Measurements from ENCODE around the gene PCBP4. TPM values are rescaled to one million over a fixed set of nuclear protein-coding genes. Genes with fewer than 3 reads are reported as not detected.

PCBP4 gene
- total RNA-seq, 1 donor = 22.4 TPM

DNA sequence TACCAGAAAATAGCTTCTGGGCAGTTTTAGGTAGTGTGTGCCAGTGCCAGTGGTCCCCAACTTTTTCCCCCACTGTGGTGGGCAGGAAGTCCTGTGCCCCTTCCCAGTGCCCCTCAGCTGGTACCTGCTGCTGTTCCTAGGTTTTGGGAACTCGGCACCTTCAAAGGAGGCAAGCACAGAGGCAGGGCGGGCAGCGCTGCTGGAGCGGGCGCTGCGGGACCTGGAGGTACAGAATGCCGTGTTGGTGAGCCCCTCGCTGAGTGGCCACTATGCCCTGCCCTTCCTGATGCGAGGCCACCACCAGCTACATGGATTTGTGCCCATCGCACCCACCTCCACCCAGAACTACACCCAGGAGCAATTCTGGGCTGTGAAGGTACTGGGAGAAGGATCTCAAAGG is 13.0 kb upstream of the PCBP4 start:
- Histone ChIP-seq H3K4me3 (ENCODE audit: insufficient read depth, low read length) (no peak overlapping the region), H2AFZ (ENCODE audit: low read length) (no peak overlapping the region), H3K9me3 (ENCODE audit: low read depth, low read length) (no peaks in the 10 kb centered on the region), H3K4me2 (ENCODE audit: insufficient read depth, low read length) (no peak overlapping the region), H3K36me3 (ENCODE audit: insufficient read depth, low read length) (no peaks in the 10 kb centered on the region), H3K4me1 (ENCODE audit: insufficient read depth, low read length) (peaks cover 28% of the 10 kb centered on the region), H3K79me2 (ENCODE audit: insufficient read depth, low read length) (peaks cover 24% of the 10 kb centered on the region), H4K20me1 (ENCODE audit: insufficient read depth, low read length) (peaks cover 9% of the 10 kb centered on the region), H3K27me3 (ENCODE audit: insufficient read depth, low read length) (no peaks in the 10 kb centered on the region), H3K27ac (ENCODE audit: low read depth, low read length) (no peak overlapping the region)
- TF ChIP-seq, protein P1, sequence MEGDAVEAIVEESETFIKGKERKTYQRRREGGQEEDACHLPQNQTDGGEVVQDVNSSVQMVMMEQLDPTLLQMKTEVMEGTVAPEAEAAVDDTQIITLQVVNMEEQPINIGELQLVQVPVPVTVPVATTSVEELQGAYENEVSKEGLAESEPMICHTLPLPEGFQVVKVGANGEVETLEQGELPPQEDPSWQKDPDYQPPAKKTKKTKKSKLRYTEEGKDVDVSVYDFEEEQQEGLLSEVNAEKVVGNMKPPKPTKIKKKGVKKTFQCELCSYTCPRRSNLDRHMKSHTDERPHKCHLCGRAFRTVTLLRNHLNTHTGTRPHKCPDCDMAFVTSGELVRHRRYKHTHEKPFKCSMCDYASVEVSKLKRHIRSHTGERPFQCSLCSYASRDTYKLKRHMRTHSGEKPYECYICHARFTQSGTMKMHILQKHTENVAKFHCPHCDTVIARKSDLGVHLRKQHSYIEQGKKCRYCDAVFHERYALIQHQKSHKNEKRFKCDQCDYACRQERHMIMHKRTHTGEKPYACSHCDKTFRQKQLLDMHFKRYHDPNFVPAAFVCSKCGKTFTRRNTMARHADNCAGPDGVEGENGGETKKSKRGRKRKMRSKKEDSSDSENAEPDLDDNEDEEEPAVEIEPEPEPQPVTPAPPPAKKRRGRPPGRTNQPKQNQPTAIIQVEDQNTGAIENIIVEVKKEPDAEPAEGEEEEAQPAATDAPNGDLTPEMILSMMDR (IDR thresholded peaks at IDR 0.05; ENCODE audit: extremely low read depth, low read depth, low read length) = no peak
- DNase-seq (ENCODE audit: insufficient read length, low spot score, missing footprints) = no peak

DNA sequence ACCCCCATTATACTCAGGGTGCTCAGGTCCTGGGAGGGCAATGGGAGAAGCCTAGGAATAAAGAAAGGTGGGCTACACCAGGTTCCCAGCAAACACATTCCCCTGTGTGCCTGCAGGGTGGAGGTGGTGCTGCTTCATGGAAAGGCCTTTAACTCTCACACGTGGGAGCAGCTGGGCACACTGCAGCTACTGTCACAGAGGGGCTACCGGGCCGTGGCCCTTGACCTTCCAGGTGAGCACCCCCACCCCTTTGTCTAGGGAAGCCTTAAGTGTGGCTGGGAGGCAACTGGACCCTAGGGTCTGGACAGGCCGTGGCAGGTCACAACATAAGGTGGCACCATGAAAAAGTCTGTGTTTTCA is 10.9 kb upstream of the PCBP4 start:
- H2AFZ ChIP-seq (ENCODE audit: low read length) = no peak overlapping the region
- no peak for DNase-seq (ENCODE audit: insufficient read length, low spot score, missing footprints)
- no peak overlapping the region for H3K4me2 ChIP-seq (ENCODE audit: insufficient read depth, low read length)
- TF ChIP-seq, protein P1 (IDR thresholded peaks at IDR 0.05; ENCODE audit: extremely low read depth, low read depth, low read length) = no peak
- no peak overlapping the region for H3K27ac ChIP-seq (ENCODE audit: low read depth, low read length)
- H3K27me3 ChIP-seq (ENCODE audit: insufficient read depth, low read length) = no peaks in the 10 kb centered on the region
- no peaks in the 10 kb centered on the region for H3K9me3 ChIP-seq (ENCODE audit: low read depth, low read length)
- peaks cover 9% of the 10 kb centered on the region for H4K20me1 ChIP-seq (ENCODE audit: insufficient read depth, low read length)
- H3K4me1 ChIP-seq (ENCODE audit: insufficient read depth, low read length) = peaks cover 34% of the 10 kb centered on the region
- H3K79me2 ChIP-seq (ENCODE audit: insufficient read depth, low read length) = peaks cover 21% of the 10 kb centered on the region
- no peaks in the 10 kb centered on the region for H3K36me3 ChIP-seq (ENCODE audit: insufficient read depth, low read length)
- no peak overlapping the region for H3K4me3 ChIP-seq (ENCODE audit: insufficient read depth, low read length)

DNA sequence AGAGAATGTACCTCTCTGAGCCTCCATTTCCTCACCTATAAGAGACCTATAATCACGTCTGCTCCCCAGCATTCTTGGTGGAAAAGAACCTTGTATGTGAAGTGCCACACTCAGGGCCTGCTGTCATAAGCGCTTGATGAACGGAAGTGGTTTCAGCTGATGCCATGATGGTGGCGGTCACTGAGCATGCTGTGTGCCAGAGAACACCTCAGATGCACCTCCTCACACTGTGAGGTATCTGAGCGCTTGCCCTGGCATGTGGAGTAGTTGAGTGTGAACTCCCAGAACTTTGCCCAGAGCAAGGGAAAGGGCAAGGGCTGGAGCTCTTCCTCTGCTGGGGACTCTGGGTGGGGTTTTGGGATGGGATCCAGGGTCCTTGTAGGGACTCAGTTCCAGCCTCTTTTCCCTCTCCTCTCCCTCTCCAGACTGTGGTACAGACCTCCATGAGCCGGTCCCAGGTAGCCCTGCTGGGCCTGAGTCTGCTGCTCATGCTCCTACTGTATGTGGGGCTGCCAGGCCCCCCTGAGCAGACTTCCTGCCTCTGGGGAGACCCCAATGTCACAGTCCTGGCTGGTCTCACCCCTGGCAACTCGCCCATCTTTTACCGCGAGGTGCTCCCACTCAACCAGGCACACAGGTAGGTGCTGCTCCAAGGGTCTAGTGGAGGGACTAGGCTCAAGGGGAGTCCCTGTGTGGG is 10.3 kb upstream of the PCBP4 start:
- TF ChIP-seq, protein P1 (IDR thresholded peaks at IDR 0.05; ENCODE audit: extremely low read depth, low read depth, low read length) = no peak
- Histone ChIP-seq H2AFZ (ENCODE audit: low read length) (no peak overlapping the region), H3K27ac (ENCODE audit: low read depth, low read length) (no peak overlapping the region), H3K4me1 (ENCODE audit: insufficient read depth, low read length) (peaks cover 31% of the 10 kb centered on the region), H3K9me3 (ENCODE audit: low read depth, low read length) (no peaks in the 10 kb centered on the region), H4K20me1 (ENCODE audit: insufficient read depth, low read length) (peaks cover 9% of the 10 kb centered on the region), H3K36me3 (ENCODE audit: insufficient read depth, low read length) (no peaks in the 10 kb centered on the region), H3K4me3 (ENCODE audit: insufficient read depth, low read length) (no peak overlapping the region), H3K4me2 (ENCODE audit: insufficient read depth, low read length) (no peak overlapping the region), H3K79me2 (ENCODE audit: insufficient read depth, low read length) (peaks cover 19% of the 10 kb centered on the region), H3K27me3 (ENCODE audit: insufficient read depth, low read length) (no peaks in the 10 kb centered on the region)
- DNase-seq (ENCODE audit: insufficient read length, low spot score, missing footprints) = no peak

DNA sequence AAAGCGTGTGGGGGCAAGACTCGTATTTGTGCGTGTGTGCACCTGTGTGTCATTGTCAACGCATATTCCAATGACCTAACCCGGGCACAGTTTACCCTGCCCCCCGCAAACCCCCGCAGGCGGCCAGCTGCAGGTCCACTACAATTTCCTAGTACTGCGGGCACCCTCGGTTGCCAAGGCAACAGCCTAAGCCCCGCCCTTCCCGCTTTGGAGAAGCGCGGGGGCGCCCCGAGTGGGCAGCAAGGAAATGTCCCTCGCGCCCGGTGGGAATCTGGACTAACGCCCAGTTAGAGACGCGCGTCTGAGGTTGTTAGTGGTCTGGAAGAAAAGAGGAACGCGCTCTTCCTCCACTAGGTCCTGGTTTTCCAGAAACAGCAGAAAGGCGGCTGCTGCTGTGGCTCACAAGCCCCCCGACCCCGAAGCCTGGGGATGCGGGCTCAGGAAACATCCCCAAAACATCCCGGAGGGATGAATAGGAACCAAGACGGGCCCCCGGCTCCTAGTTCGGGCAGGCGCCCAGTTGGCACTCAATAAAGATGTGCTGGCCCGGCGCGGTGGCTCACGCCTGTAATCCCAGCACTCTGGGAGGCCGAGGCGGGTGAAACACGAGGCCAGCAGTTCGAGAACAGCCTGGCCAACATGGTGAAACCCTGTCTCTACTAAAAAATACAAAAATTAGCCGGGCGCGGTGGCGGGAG is 8.7 kb upstream of the PCBP4 start:
- DNase-seq (ENCODE audit: insufficient read length, low spot score, missing footprints) = peak; percentile 91
- Histone ChIP-seq H3K4me3 (ENCODE audit: insufficient read depth, low read length) (peak overlapping the region; percentile 92), H4K20me1 (ENCODE audit: insufficient read depth, low read length) (peaks cover 2% of the 10 kb centered on the region), H3K27me3 (ENCODE audit: insufficient read depth, low read length) (no peaks in the 10 kb centered on the region), H3K36me3 (ENCODE audit: insufficient read depth, low read length) (no peaks in the 10 kb centered on the region), H3K9me3 (ENCODE audit: low read depth, low read length) (no peaks in the 10 kb centered on the region), H3K4me2 (ENCODE audit: insufficient read depth, low read length) (peak overlapping the region; percentile 88), H2AFZ (ENCODE audit: low read length) (peak overlapping the region; percentile 95), H3K79me2 (ENCODE audit: insufficient read depth, low read length) (peaks cover 16% of the 10 kb centered on the region), H3K4me1 (ENCODE audit: insufficient read depth, low read length) (peaks cover 23% of the 10 kb centered on the region), H3K27ac (ENCODE audit: low read depth, low read length) (no peak overlapping the region)
- TF ChIP-seq, protein P1 (IDR thresholded peaks at IDR 0.05; ENCODE audit: extremely low read depth, low read depth, low read length) = peak; percentile 15

Measured in osteoblast (primary cell).